Loucy (cell line): Measurements from ENCODE around the gene TSPAN3.

Experiments used
- CTCF ChIP-seq: fragments of 200-600 bp; sonication (generic); conservative IDR thresholded peaks from 2 replicates; pipeline ENCODE4 v1.5.1; 2014; ENCODE audit warnings: mild to moderate bottlenecking, antibody characterized with exemption, low read length
- EZH2phosphoT487 ChIP-seq: fragments of 200-600 bp; IDR thresholded peaks from 2 replicates; pipeline ENCODE4 v1.6.1; 2018; ENCODE audit warnings: antibody characterized with exemption, mild to moderate bottlenecking, moderate library complexity, borderline replicate concordance

GRCh38 chr15:77084436-77084835, 13.5 kb upstream of the TSPAN3 start:
- no peak for TF ChIP-seq CTCF
- TF ChIP-seq EZH2phosphoT487: no peak
